Stimulated activated CD4-positive, alpha-beta T cell treated with anti-CD3 and anti-CD28 coated beads, Interleukin-1b, Interleukin-23, amount 100 ng/mL, for 48 hours (primary cell): ENCODE data around the gene PRIMA1.

ENCODE experiments used
- DNase-seq: peaks from one replicate; pipeline ENCODE4 v3.0.0-alpha.2; 2020

PRIMA1 gene

GRCh38 chr14:93751946-93752655 lies 36.2 kb downstream of the PRIMA1 start:
- no peak for DNase-seq

DNA sequence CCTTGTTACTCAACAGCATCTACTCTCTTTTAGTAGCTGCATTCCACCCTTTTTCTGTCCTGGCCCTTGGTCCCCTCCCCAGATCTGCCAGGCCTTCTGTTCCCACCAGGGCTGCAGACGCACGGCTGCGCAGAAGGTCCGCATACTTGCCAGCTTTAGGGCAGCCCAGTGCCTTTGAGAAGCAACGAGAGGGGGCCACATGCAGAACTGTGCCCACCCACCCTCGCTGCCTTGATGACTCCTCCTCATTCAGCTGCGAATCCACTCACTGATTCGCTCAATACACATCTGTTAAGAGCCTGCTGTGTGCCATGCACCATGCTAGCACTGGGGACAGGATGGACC lies 39.2 kb downstream of the PRIMA1 start:
- DNase-seq = no peak

DNA sequence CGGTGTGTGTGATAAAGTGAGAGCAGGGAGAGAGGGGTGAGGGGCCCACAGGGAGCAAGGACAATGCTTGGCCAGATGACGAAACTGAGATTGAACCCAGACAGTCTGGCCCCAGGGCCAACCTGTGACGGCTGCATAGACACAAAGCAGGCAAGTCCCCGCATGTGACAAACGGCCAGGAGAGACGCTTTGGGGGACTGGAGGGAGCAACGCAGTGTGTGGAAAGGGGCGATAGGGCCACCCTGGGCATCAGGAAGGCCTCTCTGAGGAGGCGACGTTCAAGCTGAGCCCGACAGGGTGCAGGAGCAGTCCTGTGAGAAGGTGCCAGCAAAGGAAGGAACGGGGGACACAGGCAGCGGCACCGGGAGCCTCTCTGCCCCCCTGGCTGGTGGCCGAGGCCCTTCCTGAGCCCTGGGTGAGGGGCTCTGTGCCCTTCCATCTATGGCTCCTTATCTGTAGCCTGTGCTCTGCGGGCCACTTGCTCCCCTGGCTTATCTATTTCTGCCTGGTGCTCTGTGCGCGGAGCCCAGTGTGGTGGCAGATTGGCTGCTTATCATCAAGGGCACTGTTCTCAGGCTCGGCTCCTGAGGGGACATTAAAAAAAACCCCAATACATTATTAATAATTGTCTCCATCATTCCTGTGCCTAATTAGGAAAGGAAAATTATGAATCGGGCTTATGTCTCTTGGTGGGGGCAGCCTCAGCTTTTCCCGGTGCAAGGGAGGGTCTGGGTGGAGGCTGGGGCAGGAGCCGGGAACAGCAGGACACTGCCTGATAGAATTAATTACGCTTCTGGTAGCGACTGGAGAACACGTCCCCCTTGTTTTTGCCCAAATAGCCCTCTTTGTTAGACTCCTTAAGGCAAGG lies 39.8 kb downstream of the PRIMA1 start:
- DNase-seq = no peak

GRCh38 chr14:93747560-93747959 lies 40.7 kb downstream of the PRIMA1 start:
- no peak for DNase-seq

GRCh38 chr14:93747102-93747501 lies 41.2 kb downstream of the PRIMA1 start:
- DNase-seq = no peak

DNA sequence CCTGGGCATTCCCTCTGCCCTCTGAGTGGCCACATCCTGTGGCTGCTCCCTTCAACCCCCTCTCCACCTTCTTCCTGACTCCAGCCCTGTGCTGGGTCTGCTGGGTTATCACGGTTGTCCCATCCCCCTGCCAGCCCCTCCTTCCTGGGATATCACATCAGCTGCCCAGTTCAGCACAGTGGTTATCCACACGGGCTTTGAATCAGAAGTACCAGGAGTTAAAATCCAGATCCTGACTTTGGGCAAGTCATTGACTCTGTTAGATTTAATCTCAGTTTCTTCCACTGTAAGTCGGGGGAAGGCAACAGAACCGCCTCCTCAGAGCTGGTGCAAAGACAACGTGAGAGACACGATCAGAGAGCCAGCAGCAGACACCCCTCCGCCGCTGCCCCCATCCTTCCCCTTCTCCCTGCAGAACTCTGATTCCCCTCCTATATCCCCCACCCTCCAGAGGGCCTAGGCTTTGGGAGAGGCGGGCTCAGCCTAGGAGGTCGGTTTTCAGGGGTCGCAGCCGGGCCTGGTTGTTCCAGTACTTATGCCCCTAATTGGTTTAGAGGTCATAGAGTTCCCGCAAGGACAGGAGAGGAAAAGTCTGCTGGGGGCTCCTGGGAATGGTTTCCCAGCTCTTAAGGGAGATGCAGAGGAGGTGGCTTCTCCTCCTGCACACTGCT lies 42.5 kb downstream of the PRIMA1 start:
- no peak for DNase-seq

GRCh38 chr14:93744876-93745275 lies 43.4 kb downstream of the PRIMA1 start:
- no peak for DNase-seq

DNA sequence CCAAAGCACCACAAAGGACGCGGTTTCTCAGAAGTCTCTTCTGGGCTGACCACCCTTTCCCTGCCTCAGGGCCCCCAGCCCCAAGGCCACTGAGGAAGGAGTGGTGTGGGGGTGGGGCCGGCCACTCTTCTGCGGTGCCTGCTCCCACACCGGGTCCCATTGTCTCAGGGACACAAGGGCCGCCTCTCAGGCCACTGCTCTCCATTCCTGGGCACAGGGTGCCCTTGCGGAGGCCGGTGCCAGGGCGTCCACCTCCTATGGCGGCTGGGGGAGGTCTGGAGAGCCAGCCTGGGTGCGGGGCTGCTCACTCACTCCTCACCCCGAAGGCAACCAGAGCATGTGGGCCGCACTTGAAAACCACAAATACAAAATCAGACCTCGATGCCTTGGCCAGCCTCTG lies 44.1 kb downstream of the PRIMA1 start:
- DNase-seq = no peak

DNA sequence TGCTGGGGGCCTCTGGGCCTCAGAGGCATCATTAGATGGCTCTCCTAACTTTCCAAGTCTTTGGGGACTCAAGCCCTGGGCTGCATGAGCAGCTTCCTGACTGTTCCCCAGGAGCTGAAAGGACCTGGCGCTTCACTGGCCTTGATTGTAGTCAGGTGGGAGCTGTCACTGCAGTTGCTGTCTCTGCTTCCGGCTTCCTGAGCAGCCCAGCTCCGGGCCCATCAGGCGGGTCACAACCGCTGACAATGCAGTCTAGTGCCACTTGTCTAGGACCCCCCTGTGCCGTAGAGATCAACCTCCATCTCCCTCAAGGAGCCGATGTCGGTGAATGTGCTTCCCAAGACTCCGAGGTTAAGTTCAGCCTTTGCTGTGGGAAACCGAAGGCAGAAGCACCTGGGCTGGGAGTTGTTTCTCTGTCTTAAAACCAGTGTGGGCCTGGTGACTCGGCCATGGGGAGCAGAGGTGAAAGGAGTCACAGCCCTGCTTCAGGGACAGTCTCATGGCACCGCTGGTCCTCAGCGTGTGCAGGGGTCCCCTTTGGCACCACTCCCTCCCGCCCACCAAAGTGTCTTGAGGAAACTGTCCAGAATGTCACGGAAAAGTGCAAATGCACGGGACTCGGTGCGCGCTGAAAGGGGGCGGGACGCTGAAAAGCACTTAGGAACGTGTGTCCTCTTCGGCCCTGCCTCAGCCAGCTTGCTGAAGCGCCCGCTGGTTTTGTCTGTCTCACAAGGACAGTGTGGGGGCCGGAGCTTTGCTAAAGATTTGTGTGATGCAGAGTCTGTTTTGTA lies 44.8 kb downstream of the PRIMA1 start:
- DNase-seq = no peak

DNA sequence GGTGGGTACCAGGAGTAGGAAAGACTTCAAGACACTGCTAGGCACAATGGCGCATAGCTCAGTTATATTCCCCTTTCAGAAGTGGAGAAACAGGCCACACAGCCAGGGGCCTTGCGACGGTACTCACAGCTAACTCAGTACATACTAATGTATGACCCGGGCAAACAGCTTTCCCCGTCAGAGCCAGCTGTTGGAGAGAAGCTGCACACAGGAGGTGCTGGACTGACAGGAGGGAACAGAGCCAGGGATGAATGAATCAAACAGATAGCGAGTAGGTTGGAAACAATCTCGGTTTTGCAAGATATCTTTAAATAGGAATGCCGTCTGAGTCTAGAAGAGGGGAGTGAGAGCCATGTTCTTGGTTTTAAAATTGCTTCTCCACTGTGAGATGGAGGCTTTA lies 45.5 kb downstream of the PRIMA1 start:
- no peak for DNase-seq

GRCh38 chr14:93741556-93742230 lies 46.6 kb downstream of the PRIMA1 start:
- no peak for DNase-seq

DNA sequence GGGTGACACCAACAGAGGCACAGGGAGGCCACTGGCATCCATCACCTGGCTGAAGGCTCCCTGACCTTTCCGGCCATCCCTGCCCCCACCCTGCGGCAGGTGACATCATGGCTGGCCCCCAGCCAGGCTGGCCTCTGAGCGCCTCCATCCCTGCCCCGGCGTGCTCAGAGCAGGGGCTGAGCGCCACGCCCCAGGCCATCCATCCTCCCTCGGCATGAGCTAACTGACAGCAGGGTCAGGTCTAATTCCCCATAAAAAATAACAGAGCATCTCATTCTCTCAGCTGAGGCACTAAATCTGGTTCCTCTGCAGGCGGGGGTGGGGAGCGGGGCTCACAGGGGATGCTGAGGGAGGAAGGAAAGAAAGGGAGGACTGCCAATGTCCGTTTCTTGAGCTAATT lies 50.7 kb downstream of the PRIMA1 start:
- no peak for DNase-seq

GRCh38 chr14:93736378-93737014 lies 51.8 kb downstream of the PRIMA1 start:
- no peak for DNase-seq

- no peak for DNase-seq
Observed at GRCh38 chr14:93735206-93735605, 53.1 kb downstream of the PRIMA1 start.

- no peak for DNase-seq
Observed at GRCh38 chr14:93734086-93734822, 54.0 kb downstream of the PRIMA1 start.

DNA sequence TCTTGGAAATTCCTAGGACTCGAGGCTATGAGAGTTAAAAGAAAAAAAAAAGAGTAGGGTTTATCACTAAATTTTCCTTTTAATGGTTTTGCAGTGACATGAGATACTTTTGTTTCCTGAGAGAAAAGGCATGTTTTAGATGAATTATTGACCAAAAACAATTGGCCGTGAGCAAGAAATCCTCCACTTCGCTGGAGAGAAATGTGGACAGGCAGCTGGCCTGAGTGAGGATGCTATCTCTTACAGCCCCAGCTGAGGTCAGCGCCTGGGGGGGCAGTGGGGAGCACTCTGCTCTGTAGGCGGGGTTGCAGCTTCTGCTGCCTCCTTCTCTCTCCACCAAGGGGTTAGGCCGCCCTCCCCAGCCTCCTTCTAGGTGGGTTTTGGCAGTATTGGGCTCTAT lies 54.7 kb downstream of the PRIMA1 start:
- no peak for DNase-seq

DNA sequence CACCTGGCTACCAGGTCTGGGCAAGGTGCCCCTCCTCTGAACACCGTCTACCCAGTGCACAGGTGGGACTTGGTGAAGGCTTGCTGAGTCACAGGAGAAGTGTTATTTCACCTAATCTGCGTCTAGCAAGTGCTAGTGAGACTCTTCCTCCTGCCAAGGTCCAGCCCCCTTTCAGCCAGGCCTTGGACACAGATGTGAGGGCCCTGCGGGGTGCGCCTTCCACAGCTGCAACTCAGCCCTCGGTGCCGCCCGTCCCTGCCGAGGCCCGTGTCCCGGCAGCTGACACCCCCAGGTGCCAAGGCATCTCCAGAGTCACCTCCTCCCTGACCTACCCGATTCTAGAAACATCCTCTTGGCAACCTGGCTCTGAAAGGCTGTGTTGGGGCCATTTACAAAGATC lies 55.1 kb downstream of the PRIMA1 start:
- no peak for DNase-seq

DNA sequence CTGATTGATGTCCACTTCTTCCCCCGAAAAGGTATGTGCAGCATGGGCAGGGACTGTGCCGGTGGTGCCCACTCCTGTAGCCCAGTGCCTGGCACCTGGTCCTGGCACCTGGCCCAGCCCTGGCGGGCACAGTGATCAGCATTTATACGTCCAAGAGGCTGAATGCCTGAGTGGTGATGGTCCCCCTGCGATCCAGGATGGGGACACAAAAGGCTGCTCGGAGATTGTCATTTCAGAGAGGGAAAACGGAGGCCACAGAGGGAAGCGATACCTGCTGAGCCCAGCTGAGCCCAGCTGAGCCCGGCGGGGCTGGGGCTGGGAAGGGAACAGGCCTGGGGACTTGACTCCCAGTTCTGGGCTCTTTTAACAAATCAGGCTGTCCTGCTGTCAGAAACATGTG lies 55.8 kb downstream of the PRIMA1 start:
- DNase-seq = no peak

DNA sequence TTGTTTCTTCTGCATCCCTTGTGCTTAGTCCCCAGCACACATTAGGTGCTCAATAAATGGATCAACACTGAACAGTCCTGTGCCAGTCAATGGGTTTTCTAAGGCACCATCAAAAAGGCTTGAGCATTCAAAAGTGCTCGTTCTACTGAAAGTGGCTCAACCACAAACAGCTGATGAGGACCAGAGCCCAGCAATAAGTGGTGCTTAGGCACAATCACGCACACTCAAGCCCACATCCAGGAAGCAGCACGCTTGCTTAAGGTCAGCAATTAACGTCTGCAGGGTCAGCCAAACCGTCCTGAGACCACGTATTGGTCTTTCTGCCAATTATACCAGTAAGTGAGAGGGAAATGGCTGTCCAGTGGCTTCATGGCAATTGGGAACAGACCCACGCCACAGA lies 56.5 kb downstream of the PRIMA1 start:
- no peak for DNase-seq

DNA sequence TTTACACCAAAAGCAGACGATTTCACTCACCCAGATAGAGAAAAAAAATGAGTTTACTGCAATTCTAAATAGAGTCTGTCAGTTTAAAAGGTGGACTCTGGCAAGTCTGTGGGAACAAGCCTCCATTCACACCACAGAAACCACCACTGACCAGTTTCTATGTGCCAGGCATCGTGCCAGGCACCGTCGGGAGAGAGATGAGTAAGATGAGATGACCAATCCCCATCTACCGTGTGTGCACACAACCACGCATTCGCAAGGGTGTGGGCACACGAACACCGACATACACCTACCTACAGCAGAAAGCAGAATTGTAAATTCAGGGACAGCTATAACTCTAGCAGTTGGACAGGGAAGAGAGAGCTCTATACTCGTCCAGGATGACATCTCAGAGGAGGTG lies 58.3 kb downstream of the PRIMA1 start:
- no peak for DNase-seq

DNA sequence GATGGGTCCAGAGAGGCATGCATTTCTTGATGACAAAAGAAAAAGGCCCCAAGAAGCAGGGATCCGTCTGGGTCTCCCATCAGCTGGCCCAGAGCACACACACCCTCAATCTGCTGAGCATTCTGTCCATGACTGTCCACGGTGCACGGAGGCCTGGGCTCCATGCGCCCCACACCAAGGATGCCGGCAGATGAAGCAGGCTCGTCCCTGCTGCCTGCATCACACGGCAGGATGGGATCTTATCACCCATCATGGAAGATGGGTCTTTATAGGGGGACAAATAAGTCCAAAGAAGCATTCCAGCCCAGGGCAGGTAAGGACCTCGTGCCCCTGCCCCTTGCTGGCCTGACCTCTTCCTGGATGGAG lies 59.7 kb downstream of the PRIMA1 start:
- no peak for DNase-seq
